Prostate gland (tissue), 2 donors: Measurements from ENCODE around the gene ZEB2.

Experiments used
- POLR2A ChIP-seq: fragments of 450-650 bp; IDR thresholded peaks from one replicate; pipeline ENCODE4 v1.6.1; 2016; ENCODE audit warnings: antibody characterized with exemption, mild to moderate bottlenecking
- TF ChIP-seq, protein P1 (sequence below), 4 experiments: fragments of 200-600 bp in 2 of 4; fragments of 450-650 bp in 2 of 4; sonication (generic) in 2 of 4; IDR thresholded peaks; 1 replicate in 3 of 4; 2 replicates in 1 of 4; pipeline ENCODE4 v1.5.1; 2016 to 2019; ENCODE audit warnings: antibody characterized with exemption in 4 of 4, mild to moderate bottlenecking in 2 of 4, moderate library complexity in 2 of 4

DNA sequence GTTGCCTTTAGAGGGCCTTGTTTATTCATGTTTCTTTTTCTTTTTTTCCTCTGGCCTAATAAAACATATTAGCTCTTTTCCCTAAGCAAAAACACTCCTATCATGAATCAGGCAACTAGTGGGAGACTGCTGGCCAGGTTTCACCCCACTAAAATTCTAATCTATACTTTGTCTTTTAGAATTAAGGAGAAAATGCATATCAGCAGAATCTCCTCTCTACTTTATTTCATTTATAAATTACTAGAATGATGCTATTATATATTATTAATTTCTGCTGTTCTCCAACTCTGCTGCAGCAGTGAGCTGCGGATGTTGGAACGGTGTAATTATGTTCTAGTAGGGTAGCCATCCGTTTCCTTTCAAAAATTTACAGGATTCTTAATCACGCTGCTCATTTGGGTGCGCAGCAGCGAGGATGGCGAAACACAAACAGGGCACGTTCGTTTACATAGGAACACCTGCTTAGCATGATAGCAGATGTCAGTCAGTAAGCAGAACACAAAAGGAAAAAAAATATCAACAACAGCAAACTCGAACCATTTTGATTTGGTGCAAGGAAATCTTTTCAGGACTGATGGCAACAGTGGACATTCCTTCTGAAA, 30.5 kb downstream of the ZEB2 start:
- TF ChIP-seq, protein P1, sequence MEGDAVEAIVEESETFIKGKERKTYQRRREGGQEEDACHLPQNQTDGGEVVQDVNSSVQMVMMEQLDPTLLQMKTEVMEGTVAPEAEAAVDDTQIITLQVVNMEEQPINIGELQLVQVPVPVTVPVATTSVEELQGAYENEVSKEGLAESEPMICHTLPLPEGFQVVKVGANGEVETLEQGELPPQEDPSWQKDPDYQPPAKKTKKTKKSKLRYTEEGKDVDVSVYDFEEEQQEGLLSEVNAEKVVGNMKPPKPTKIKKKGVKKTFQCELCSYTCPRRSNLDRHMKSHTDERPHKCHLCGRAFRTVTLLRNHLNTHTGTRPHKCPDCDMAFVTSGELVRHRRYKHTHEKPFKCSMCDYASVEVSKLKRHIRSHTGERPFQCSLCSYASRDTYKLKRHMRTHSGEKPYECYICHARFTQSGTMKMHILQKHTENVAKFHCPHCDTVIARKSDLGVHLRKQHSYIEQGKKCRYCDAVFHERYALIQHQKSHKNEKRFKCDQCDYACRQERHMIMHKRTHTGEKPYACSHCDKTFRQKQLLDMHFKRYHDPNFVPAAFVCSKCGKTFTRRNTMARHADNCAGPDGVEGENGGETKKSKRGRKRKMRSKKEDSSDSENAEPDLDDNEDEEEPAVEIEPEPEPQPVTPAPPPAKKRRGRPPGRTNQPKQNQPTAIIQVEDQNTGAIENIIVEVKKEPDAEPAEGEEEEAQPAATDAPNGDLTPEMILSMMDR (IDR thresholded peaks at IDR 0.05), result no peak
- no peak for TF ChIP-seq POLR2A
